K562 (cell line): ENCODE results near the gene TESMIN. TPM values are rescaled to one million over a fixed set of nuclear protein-coding genes. Genes with fewer than 3 reads are reported as not detected.

Experiments used
- ATAC-seq: fragments of 200-7000 bp; cut with Tn5 transposase; 3 replicates; pipeline ENCODE4 v1.9.1; 2020; ENCODE audit warnings: moderate library complexity
- BruUV-seq: library from RNA; stranded (reverse); fragments of 400-500 nt; replicated peaks from 2 replicates; lab custom pipeline; 2021; lab: Mats Ljungman, UMichigan
- CTCF ChIA-PET: fragments of 300-600 bp; formaldehyde crosslinking; extraction: SDS; loops from one replicate; lab custom pipeline; 2021; ENCODE audit warnings: low intra/inter-chr PET ratio; lab: Yijun Ruan, JAX
- POLR2A ChIA-PET: fragments of 300-600, 350-650 bp; sonication (Branson Sonifier 250); formaldehyde crosslinking; extraction: SDS; loops from one replicate; lab custom pipeline; 2021; ENCODE audit warnings: antibody characterized with exemption, inconsistent platforms; lab: Yijun Ruan, JAX
- DNase-seq, 4 experiments: peaks; one replicate each; pipeline versions ENCODE4 v3.0.0 to v3.0.0-alpha.2; 2011 to 2018; ENCODE audit warnings: low spot score in 3 of 4, mixed read lengths in 3 of 4; ENCODE audit errors: extremely low read depth in 1 of 4
- FAIRE-seq: peaks from 2 replicates; lab custom pipeline; 2011; peaks lifted over from hg19 to GRCh38; lab: Jason Lieb, UNC
- H2AFZ ChIP-seq: 2 replicates; pipeline ENCODE4 v1.6.0; 2011; ENCODE audit warnings: low read depth, low read length, control low read depth, inconsistent platforms
- H3K27ac ChIP-seq: fragments of 200-600 bp; 3 replicates; pipeline ENCODE4 v1.8.0; 2011; ENCODE audit warnings: low read depth, mild to moderate bottlenecking, control low read depth, inconsistent platforms, low read length, moderate library complexity, mixed read lengths; ENCODE audit errors: extremely low read depth
- H3K27me3 ChIP-seq, 2 experiments: fragments of 300-600 bp in 1 of 2; 2 replicates in 1 of 2; 3 replicates in 1 of 2; pipeline versions ENCODE4 v1.6.0 to v1.8.0; 2011; ENCODE audit warnings: inconsistent platforms in 2 of 2, low read length in 2 of 2, mild to moderate bottlenecking in 1 of 2, mixed read lengths in 1 of 2, moderate library complexity in 1 of 2; ENCODE audit not compliant: control insufficient read depth in 2 of 2, insufficient read depth in 2 of 2
- H3K36me3 ChIP-seq: fragments of 300-600 bp; 3 replicates; pipeline ENCODE4 v1.8.0; 2011; ENCODE audit warnings: mild to moderate bottlenecking, low read length, inconsistent platforms; ENCODE audit not compliant: control insufficient read depth, insufficient read depth
- H3K4me1 ChIP-seq, 2 experiments: fragments of 200-600 bp in 1 of 2; replicated peaks in 1 of 2; 2 replicates in 1 of 2; 3 replicates in 1 of 2; pipeline versions ENCODE4 v1.5.1 to v1.8.0; 2011; ENCODE audit warnings: inconsistent platforms in 2 of 2, low read length in 2 of 2, mild to moderate bottlenecking in 1 of 2, mixed read lengths in 1 of 2, moderate library complexity in 1 of 2; ENCODE audit not compliant: control insufficient read depth in 2 of 2, insufficient read depth in 2 of 2
- H3K4me2 ChIP-seq: 2 replicates; pipeline ENCODE4 v1.6.1; 2011; ENCODE audit warnings: low read length, control low read depth, inconsistent platforms, mixed read lengths; ENCODE audit not compliant: insufficient read depth
- H3K4me3 ChIP-seq: fragments of 200-600 bp; sonication (generic), shearing (Covaris generic); 2 replicates; pipeline ENCODE4 v1.5.1; 2016; ENCODE audit warnings: control low read depth, inconsistent platforms
- H3K79me2 ChIP-seq: fragments of 200-600 bp; 3 replicates; pipeline ENCODE4 v1.8.0; 2011; ENCODE audit warnings: low read length, inconsistent platforms; ENCODE audit not compliant: control insufficient read depth, insufficient read depth
- H3K9ac ChIP-seq, 2 experiments: 2 replicates each; pipeline versions ENCODE4 v1.6.0 to v1.6.1; 2011; ENCODE audit warnings: low read depth in 2 of 2, low read length in 2 of 2, control low read depth in 1 of 2, inconsistent platforms in 1 of 2, mild to moderate bottlenecking in 1 of 2, mixed read lengths in 1 of 2; ENCODE audit not compliant: insufficient read depth in 1 of 2
- H3K9me1 ChIP-seq: one replicate; pipeline ENCODE4 v1.6.0; 2011; ENCODE audit warnings: inconsistent platforms, mild to moderate bottlenecking, low read length, moderate library complexity; ENCODE audit not compliant: control insufficient read depth, insufficient read depth
- H3K9me3 ChIP-seq: replicated peaks from 2 replicates; pipeline ENCODE4 v1.5.1; 2011; ENCODE audit warnings: low read depth, low read length, inconsistent platforms; ENCODE audit not compliant: control insufficient read depth, insufficient read depth
- H4K20me1 ChIP-seq: replicated peaks from 2 replicates; pipeline ENCODE4 v1.6.1; 2011; ENCODE audit warnings: low read length, inconsistent platforms, mixed read lengths; ENCODE audit not compliant: control insufficient read depth, insufficient read depth
- ATF1 ChIP-seq, 2 experiments: fragments of 450-650 bp in 1 of 2; IDR thresholded peaks; 2 replicates each; pipeline ENCODE4 v1.6.1; 2016; ENCODE audit warnings: missing compliant biosample characterization in 1 of 2, missing genetic modification characterization in 1 of 2
- CXXC5 ChIP-seq: fragments of 250-450 bp; sonication (Bioruptor Pico); IDR thresholded peaks from 2 replicates; pipeline ENCODE4 v1.8.0; 2022; ENCODE audit warnings: inconsistent platforms, mild to moderate bottlenecking, moderate library complexity
- FOXJ3 ChIP-seq: sonication (generic); formaldehyde crosslinking; IDR thresholded peaks from 2 replicates; pipeline ENCODE4 v1.4.0; 2020; ENCODE audit warnings: mild to moderate bottlenecking, missing genetic modification reagents
- FOXM1 ChIP-seq, 2 experiments: fragments of 450-650 bp in 1 of 2; sonication (generic) in 1 of 2; formaldehyde crosslinking in 1 of 2; IDR thresholded peaks; 2 replicates each; pipeline versions ENCODE4 v1.6.1 to v1.9.0; 2017 to 2022; ENCODE audit warnings: low read depth in 2 of 2, mild to moderate bottlenecking in 2 of 2, missing genetic modification reagents in 1 of 2, moderate library complexity in 1 of 2
- MAFF ChIP-seq: IDR thresholded peaks from 2 replicates; pipeline ENCODE4 v1.6.1; 2012; ENCODE audit warnings: low read length, improper control_type of control experiment
- MAFG ChIP-seq: fragments of 450-650 bp; conservative IDR thresholded peaks from 2 replicates; pipeline ENCODE4 v1.6.1; 2016; ENCODE audit warnings: missing genetic modification characterization, missing compliant biosample characterization
- MYBL2 ChIP-seq, 2 experiments: fragments of 450-650 bp in 1 of 2; sonication (generic) in 1 of 2; formaldehyde crosslinking in 1 of 2; IDR thresholded peaks; 2 replicates each; pipeline versions ENCODE4 v1.6.1 to v1.8.1; 2017 to 2022; ENCODE audit warnings: borderline replicate concordance in 1 of 2, inconsistent platforms in 1 of 2, low read depth in 1 of 2, mild to moderate bottlenecking in 1 of 2, missing genetic modification reagents in 1 of 2, moderate library complexity in 1 of 2
- NBN ChIP-seq: fragments of 450-650 bp; IDR thresholded peaks from 2 replicates; pipeline ENCODE4 v1.6.1; 2016; ENCODE audit warnings: low read depth, mild to moderate bottlenecking
- NCOA6 ChIP-seq: fragments of 450-650 bp; IDR thresholded peaks from 2 replicates; pipeline ENCODE4 v1.6.1; 2017; ENCODE audit warnings: mild to moderate bottlenecking
- TOE1 ChIP-seq, 2 experiments: fragments of 450-650 bp in 1 of 2; sonication (generic) in 1 of 2; formaldehyde crosslinking in 1 of 2; IDR thresholded peaks; 2 replicates each; pipeline versions ENCODE4 v1.7.1 to v1.8.0; 2016 to 2022; ENCODE audit warnings: borderline replicate concordance in 2 of 2, mild to moderate bottlenecking in 2 of 2, antibody characterized with exemption in 1 of 2, inconsistent platforms in 1 of 2, low read depth in 1 of 2, missing genetic modification reagents in 1 of 2, moderate library complexity in 1 of 2
- ZEB2 ChIP-seq: fragments of 450-650 bp; IDR thresholded peaks from 2 replicates; pipeline ENCODE4 v1.6.1; 2016
- WGBS: fragments of 100-300 bp; shearing (Covaris generic); methylation state at CpG from one replicate; pipeline ENCODE4 v1.1.6; 2016; ENCODE audit warnings: low coverage, mixed read lengths; ENCODE audit not compliant: insufficient coverage; ENCODE audit errors: missing lambda C conversion rate; 5-methylcytosine and 5-hydroxymethylcytosine counted together
- in situ Hi-C: fragments of 300-500 bp; cut with MboI; formaldehyde crosslinking; loops from 4 replicates; pipeline ENCODE4 v1.15.0; 2018; ENCODE audit warnings: inconsistent platforms, mixed read lengths
- intact Hi-C: fragments of 100-400 bp; cut with micrococcal nuclease; formaldehyde crosslinking; loops from 2 replicates; pipeline ENCODE4 v1.14.2; 2022
- polyA plus RNA-seq, 8 experiments: library from polyadenylated mRNA; depleted of rRNA in 4 of 8; stranded (reverse) in 5 of 8; unstranded in 3 of 8; fragments of >200 nt; fragmentation: Nextera tagmentation in 2 of 8; fragmentation: Illumina TruSeq in 1 of 8; extraction: Ambion mirVana in 2 of 8; extraction: Trizol in 1 of 8; gene quantifications; 2 replicates each; pipeline versions ENCODE4 v1.2.1 to v1.2.3, GENCODE V29; 2011 to 2014; ENCODE audit warnings: inconsistent platforms in 1 of 8, missing spikeins in 1 of 8
- total RNA-seq, 7 experiments: library from RNA; depleted of rRNA in 6 of 7; stranded (reverse); fragments of >200 nt in 6 of 7; fragmentation: Illumina TruSeq in 2 of 7; extraction: Trizol in 2 of 7; gene quantifications; 2 replicates each; pipeline versions ENCODE4 v1.2.1 to v1.2.3, GENCODE V29; 2011 to 2021; ENCODE audit warnings: low replicate concordance in 1 of 7
- TF ChIP-seq, protein P1 (sequence below), 2 experiments: fragments of 450-650 bp; conservative IDR thresholded peaks; 2 replicates each; pipeline ENCODE4 v1.6.1; 2017; ENCODE audit warnings: mild to moderate bottlenecking in 2 of 2, moderate library complexity in 2 of 2
- TF ChIP-seq, protein P2 (sequence below), 2 experiments: fragments of 450-650 bp in 1 of 2; IDR thresholded peaks; 2 replicates each; pipeline ENCODE4 v1.6.1; 2011 to 2017; ENCODE audit warnings: low read depth in 2 of 2, antibody characterized with exemption in 1 of 2, borderline replicate concordance in 1 of 2, low read length in 1 of 2, mild to moderate bottlenecking in 1 of 2, mixed read lengths in 1 of 2; ENCODE audit not compliant: control insufficient read depth in 1 of 2

TESMIN gene
- total and polyA plus RNA-seq, 9 of the 15 experiments (the other 6 are each of a cell fraction or from before 2014, with no cell fraction given), result 8.9 to 50.5 (median 15.0) TPM

DNA sequence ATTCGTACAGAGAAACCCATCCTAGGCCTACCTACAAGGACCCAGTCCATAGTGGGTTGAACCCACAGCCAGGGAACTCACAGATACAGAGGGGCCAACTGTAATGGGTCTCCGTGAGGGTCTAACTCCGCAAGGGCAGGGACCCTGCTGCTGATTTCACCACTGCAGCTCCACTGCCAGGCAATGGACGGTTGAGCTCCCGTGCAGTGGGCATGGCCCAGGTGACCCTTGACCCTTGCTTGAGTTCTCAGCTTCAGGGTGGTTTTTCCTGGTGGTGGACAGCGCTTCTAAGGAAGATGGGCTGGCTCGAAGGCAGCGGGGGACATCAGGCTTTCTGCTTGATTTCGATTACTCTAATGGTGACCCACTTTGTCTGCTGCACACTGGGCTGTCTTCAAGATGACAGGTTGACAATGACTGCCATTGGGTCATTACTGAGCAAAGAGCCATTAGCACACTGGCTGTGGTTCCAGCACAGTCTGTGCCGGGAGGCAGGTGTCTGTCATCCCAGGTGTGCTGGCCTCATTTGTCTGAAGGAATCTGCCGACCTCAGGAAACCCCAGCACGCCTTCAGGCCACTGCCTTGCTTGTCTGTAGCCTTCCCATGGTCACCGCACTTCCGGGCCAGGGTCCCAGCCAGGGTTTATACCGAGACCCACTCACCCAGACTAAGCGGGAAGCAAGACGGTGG lies 70.6 kb downstream of the TESMIN start (continued):
- TF ChIP-seq TOE1 (IDR thresholded peaks at IDR 0.05; ENCODE audit: borderline replicate concordance) (no peak), TOE1 (CRISPR knock-in tag; IDR thresholded peaks at IDR 0.05; ENCODE audit: borderline replicate concordance, low read depth) (no peak), ZEB2 (no peak), NBN (no peak), ATF1 (CRISPR knock-in tag; IDR thresholded peaks at IDR 0.05) (no peak), ATF1 (tag; IDR thresholded peaks at IDR 0.05) (no peak)

DNA sequence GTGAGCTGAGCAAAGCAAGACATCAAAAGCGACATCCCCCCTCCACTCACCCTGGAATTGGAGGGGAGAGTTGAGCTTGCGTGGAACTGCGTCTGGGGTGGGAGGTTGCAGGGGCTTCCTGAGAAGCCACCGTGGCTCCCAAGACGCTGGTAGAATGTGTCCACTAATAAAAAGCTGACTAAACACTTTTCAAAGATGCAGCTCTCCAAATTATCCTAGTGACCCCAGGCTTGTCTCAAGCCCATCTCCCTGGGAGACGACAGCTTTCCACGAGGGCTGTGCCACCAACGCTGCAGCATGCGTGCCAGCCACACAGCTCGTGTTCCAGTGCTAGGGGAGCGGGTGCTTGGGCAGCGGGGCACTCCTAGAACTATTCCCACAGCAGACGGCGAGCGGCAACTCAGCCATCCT lies 73.3 kb downstream of the TESMIN start:
- Histone ChIP-seq H3K4me2 (no peak overlapping the region), H3K27ac (no peak overlapping the region), H3K9ac (no peak overlapping the region), H4K20me1 (no peaks in the 10 kb centered on the region; the same call in 1 of the 2 replicates), H3K79me2 (no peaks in the 10 kb centered on the region), H3K4me3 (no peak overlapping the region), H3K9me3 (no peaks in the 10 kb centered on the region), H3K36me3 (no peaks in the 10 kb centered on the region), H3K9me1 (no peaks in the 10 kb centered on the region), H2AFZ (no peak overlapping the region), H3K4me1 (peaks cover 0 to 13% of the 10 kb centered on the region in 2 experiments; a peak in 3 of 5 replicates), H3K27me3 (peaks cover 16 to 18% of the 10 kb centered on the region in 2 experiments; a peak in 4 of 5 replicates)
- in situ Hi-C loops, result loop anchor here (25.0 kb wide), 1 partner anchor 1141 kb away; no protein-coding TSS in a partner anchor
- ChIA-PET CTCF (no interaction called here), POLR2A (interaction anchor here (0.6 to 1.8 kb wide), 3 partner anchors 7 to 10 kb away, joined by 6 to 17 read pairs (median 8); no protein-coding TSS in a partner anchor)
- no TSS peak for BruUV-seq
- intact Hi-C loops, result no loop called here
- DNase-seq (no peak), FAIRE-seq (no peak), ATAC-seq (no peak)
- 46% methylated on average over 14 of the region's 15 CpGs for WGBS
- TF ChIP-seq CXXC5 (CRISPR knock-in tag) (no peak), MYBL2 (IDR thresholded peaks at IDR 0.05; ENCODE audit: low read depth) (no peak), MYBL2 (CRISPR knock-in tag; IDR thresholded peaks at IDR 0.05; ENCODE audit: borderline replicate concordance) (no peak), NCOA6 (no peak), FOXJ3 (no peak), FOXM1 (IDR thresholded peaks at IDR 0.05; ENCODE audit: low read depth) (no peak), FOXM1 (CRISPR knock-in tag; IDR thresholded peaks at IDR 0.05; ENCODE audit: low read depth) (no peak), MAFG (peak; percentile 85), MAFF (peak; percentile 80)
- TF ChIP-seq, protein P1, sequence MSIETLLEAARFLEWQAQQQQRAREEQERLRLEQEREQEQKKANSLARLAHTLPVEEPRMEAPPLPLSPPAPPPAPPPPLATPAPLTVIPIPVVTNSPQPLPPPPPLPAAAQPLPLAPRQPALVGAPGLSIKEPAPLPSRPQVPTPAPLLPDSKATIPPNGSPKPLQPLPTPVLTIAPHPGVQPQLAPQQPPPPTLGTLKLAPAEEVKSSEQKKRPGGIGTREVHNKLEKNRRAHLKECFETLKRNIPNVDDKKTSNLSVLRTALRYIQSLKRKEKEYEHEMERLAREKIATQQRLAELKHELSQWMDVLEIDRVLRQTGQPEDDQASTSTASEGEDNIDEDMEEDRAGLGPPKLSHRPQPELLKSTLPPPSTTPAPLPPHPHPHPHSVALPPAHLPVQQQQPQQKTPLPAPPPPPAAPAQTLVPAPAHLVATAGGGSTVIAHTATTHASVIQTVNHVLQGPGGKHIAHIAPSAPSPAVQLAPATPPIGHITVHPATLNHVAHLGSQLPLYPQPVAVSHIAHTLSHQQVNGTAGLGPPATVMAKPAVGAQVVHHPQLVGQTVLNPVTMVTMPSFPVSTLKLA (conservative IDR thresholded peaks at IDR 0.05), result no peak
- TF ChIP-seq, protein P2, sequence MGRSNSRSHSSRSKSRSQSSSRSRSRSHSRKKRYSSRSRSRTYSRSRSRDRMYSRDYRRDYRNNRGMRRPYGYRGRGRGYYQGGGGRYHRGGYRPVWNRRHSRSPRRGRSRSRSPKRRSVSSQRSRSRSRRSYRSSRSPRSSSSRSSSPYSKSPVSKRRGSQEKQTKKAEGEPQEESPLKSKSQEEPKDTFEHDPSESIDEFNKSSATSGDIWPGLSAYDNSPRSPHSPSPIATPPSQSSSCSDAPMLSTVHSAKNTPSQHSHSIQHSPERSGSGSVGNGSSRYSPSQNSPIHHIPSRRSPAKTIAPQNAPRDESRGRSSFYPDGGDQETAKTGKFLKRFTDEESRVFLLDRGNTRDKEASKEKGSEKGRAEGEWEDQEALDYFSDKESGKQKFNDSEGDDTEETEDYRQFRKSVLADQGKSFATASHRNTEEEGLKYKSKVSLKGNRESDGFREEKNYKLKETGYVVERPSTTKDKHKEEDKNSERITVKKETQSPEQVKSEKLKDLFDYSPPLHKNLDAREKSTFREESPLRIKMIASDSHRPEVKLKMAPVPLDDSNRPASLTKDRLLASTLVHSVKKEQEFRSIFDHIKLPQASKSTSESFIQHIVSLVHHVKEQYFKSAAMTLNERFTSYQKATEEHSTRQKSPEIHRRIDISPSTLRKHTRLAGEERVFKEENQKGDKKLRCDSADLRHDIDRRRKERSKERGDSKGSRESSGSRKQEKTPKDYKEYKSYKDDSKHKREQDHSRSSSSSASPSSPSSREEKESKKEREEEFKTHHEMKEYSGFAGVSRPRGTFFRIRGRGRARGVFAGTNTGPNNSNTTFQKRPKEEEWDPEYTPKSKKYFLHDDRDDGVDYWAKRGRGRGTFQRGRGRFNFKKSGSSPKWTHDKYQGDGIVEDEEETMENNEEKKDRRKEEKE (IDR thresholded peaks at IDR 0.05; ENCODE audit: borderline replicate concordance in 1 of 2, control insufficient read depth in 1 of 2, low read depth in 2 of 2, low read length in 1 of 2), result no peak
